ENCODE results near the gene CHCHD3.

Gene CHCHD3

GRCh38 chr7:132965951-132966350 lies 115.9 kb downstream of the CHCHD3 start:
- no peak overlapping the region for H3K27ac ChIP-seq (ENCODE audit: insufficient read depth in 1 of 2, low read depth in 1 of 2, low read length in 2 of 2, poor library complexity in 1 of 2, severe bottlenecking in 2 of 2)
- CTCF ChIA-PET: interaction anchor here (1.6 kb wide), 1 partner anchor 13 kb away, joined by 3 read pairs; no protein-coding TSS in a partner anchor
- POLR2A ChIA-PET: no interaction called here

DNA sequence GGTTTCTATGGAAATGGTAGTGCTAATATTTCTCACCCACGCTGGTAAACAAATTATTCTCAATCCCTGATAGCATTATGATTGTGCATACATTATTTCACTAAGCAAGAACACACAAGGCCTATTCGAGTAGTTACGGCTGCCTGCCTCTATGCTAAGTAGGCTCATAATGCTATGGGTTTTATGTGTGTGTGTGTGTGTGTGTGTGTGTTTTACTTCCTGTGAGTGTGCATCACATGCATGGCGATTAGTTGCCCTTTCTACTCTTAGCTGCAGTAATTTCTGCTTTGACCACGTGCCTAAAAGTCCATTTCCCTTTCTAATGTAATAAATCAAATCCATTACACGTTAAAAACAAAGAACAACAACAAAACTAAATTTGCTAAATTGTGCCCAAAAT lies 117.0 kb downstream of the CHCHD3 start:
- CTCF ChIA-PET: no interaction called here
- peaks cover 0 to 6% (median 2%) of the 10 kb centered on the region in 4 experiments for H3K4me1 ChIP-seq (ENCODE audit: control extremely low read depth in 1 of 4, control insufficient read depth in 4 of 4, insufficient read depth in 4 of 4, low read length in 3 of 4)
- WGBS (ENCODE audit: insufficient coverage): 0% methylated on average over 2 of the region's 6 CpGs
- no peak overlapping the region for H3K4me3 ChIP-seq (ENCODE audit: control insufficient read depth in 1 of 7, extremely low read depth in 1 of 7, insufficient read depth in 4 of 7, low read depth in 2 of 7, low read length in 6 of 7)
- POLR2A ChIA-PET: no interaction called here
- no peaks in the 10 kb centered on the region for H3K36me3 ChIP-seq (ENCODE audit: control insufficient read depth in 4 of 4, insufficient read depth in 4 of 4, low read length in 3 of 4)
- no peaks in the 10 kb centered on the region for H3K27me3 ChIP-seq (replicated peaks in 2 of 5; ENCODE audit: control insufficient read depth in 4 of 5, insufficient read depth in 5 of 5, low read length in 4 of 5)
- DNase-seq: peak; percentile 5 to 56 (median 33)
- no peak overlapping the region for H3K27ac ChIP-seq (ENCODE audit: insufficient read depth in 1 of 2, low read depth in 1 of 2, low read length in 2 of 2, poor library complexity in 1 of 2, severe bottlenecking in 2 of 2)
- H3K9me3 ChIP-seq (ENCODE audit: control extremely low read depth in 1 of 5, control insufficient read depth in 4 of 5, insufficient read depth in 2 of 5, low read depth in 1 of 5, low read length in 4 of 5): no peaks in the 10 kb centered on the region

More at GRCh38 chr7:132965951-132966350, 115.9 kb downstream of the CHCHD3 start:
- H3K36me3 ChIP-seq (ENCODE audit: control insufficient read depth in 4 of 4, insufficient read depth in 4 of 4, low read length in 3 of 4): no peaks in the 10 kb centered on the region
- H3K4me3 ChIP-seq (ENCODE audit: control insufficient read depth in 1 of 7, extremely low read depth in 1 of 7, insufficient read depth in 4 of 7, low read depth in 2 of 7, low read length in 6 of 7): no peak overlapping the region
- H3K4me1 ChIP-seq (ENCODE audit: control extremely low read depth in 1 of 4, control insufficient read depth in 4 of 4, insufficient read depth in 4 of 4, low read length in 3 of 4): peaks cover 0 to 6% (median 2%) of the 10 kb centered on the region in 4 experiments
- no peak for DNase-seq
- no peaks in the 10 kb centered on the region for H3K27me3 ChIP-seq (replicated peaks in 2 of 5; ENCODE audit: control insufficient read depth in 4 of 5, insufficient read depth in 5 of 5, low read length in 4 of 5)
- no peaks in the 10 kb centered on the region for H3K9me3 ChIP-seq (ENCODE audit: control extremely low read depth in 1 of 5, control insufficient read depth in 4 of 5, insufficient read depth in 2 of 5, low read depth in 1 of 5, low read length in 4 of 5)
- WGBS (ENCODE audit: insufficient coverage): 100% methylated on average over 1 of the region's 3 CpGs

DNA sequence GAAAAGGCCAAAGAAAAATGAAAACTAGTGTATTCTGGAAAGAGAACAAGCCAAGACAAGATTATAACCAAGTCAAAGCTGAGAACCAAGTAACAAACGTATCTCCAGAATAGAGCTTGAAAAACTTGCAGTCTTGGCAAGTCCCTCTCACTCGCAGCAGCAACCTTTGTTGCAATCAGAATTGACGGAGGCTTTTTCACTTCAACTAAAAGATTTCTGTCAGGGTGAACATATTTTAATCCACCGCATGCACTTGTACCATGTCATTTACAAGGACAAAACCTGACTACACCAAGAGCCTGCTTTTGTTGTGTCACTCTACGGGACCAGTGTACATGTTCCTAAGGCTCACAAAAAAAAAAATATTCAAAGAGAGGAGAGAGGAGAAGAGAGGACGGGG lies 122.0 kb downstream of the CHCHD3 start:
- DNase-seq: no peak
- Histone ChIP-seq H3K27ac (ENCODE audit: insufficient read depth in 1 of 2, low read depth in 1 of 2, low read length in 2 of 2, poor library complexity in 1 of 2, severe bottlenecking in 2 of 2) (no peak overlapping the region), H3K27me3 (replicated peaks in 2 of 5; ENCODE audit: control insufficient read depth in 4 of 5, insufficient read depth in 5 of 5, low read length in 4 of 5) (no peaks in the 10 kb centered on the region), H3K4me3 (ENCODE audit: control insufficient read depth in 1 of 7, extremely low read depth in 1 of 7, insufficient read depth in 4 of 7, low read depth in 2 of 7, low read length in 6 of 7) (no peak overlapping the region), H3K9me3 (ENCODE audit: control extremely low read depth in 1 of 5, control insufficient read depth in 4 of 5, insufficient read depth in 2 of 5, low read depth in 1 of 5, low read length in 4 of 5) (no peaks in the 10 kb centered on the region), H3K36me3 (ENCODE audit: control insufficient read depth in 4 of 4, insufficient read depth in 4 of 4, low read length in 3 of 4) (peaks cover 0 to 7% (median under 1%) of the 10 kb centered on the region in 4 experiments), H3K4me1 (ENCODE audit: control extremely low read depth in 1 of 4, control insufficient read depth in 4 of 4, insufficient read depth in 4 of 4, low read length in 3 of 4) (peaks cover 0 to 3% (median 1%) of the 10 kb centered on the region in 4 experiments)
- CTCF ChIA-PET: no interaction called here
- POLR2A ChIA-PET: no interaction called here
- WGBS (ENCODE audit: insufficient coverage): 100% methylated on average over 3 of the region's 6 CpGs

- H3K4me3 ChIP-seq (ENCODE audit: control insufficient read depth in 1 of 7, extremely low read depth in 1 of 7, insufficient read depth in 4 of 7, low read depth in 2 of 7, low read length in 6 of 7): no peak overlapping the region
- H3K27ac ChIP-seq (ENCODE audit: insufficient read depth in 1 of 2, low read depth in 1 of 2, low read length in 2 of 2, poor library complexity in 1 of 2, severe bottlenecking in 2 of 2): no peak overlapping the region
- ChIA-PET POLR2A (no interaction called here), CTCF (no interaction called here)
- peaks cover 0 to 15% (median 2%) of the 10 kb centered on the region in 4 experiments for H3K36me3 ChIP-seq (ENCODE audit: control insufficient read depth in 4 of 4, insufficient read depth in 4 of 4, low read length in 3 of 4)
- no peaks in the 10 kb centered on the region for H3K9me3 ChIP-seq (ENCODE audit: control extremely low read depth in 1 of 5, control insufficient read depth in 4 of 5, insufficient read depth in 2 of 5, low read depth in 1 of 5, low read length in 4 of 5)
- H3K27me3 ChIP-seq (replicated peaks in 2 of 5; ENCODE audit: control insufficient read depth in 4 of 5, insufficient read depth in 5 of 5, low read length in 4 of 5): no peaks in the 10 kb centered on the region
- WGBS (ENCODE audit: insufficient coverage): 100% methylated on average over 1 of the region's 2 CpGs
- no peak for DNase-seq
- H3K4me1 ChIP-seq (ENCODE audit: control extremely low read depth in 1 of 4, control insufficient read depth in 4 of 4, insufficient read depth in 4 of 4, low read length in 3 of 4): no peaks in the 10 kb centered on the region
Measured at GRCh38 chr7:132956556-132956955, 125.3 kb downstream of the CHCHD3 start.

GRCh38 chr7:132953468-132953867 lies 128.4 kb downstream of the CHCHD3 start:
- ChIA-PET POLR2A (no interaction called here), CTCF (interaction anchor here (1.0 to 1.2 kb wide), 2 partner anchors 13 to 15 kb away, joined by 3 read pairs; no protein-coding TSS in a partner anchor)
- H3K9me3 ChIP-seq (ENCODE audit: control extremely low read depth in 1 of 5, control insufficient read depth in 4 of 5, insufficient read depth in 2 of 5, low read depth in 1 of 5, low read length in 4 of 5): no peaks in the 10 kb centered on the region
- H3K36me3 ChIP-seq (ENCODE audit: control insufficient read depth in 4 of 4, insufficient read depth in 4 of 4, low read length in 3 of 4): peaks cover 0 to 15% (median 4%) of the 10 kb centered on the region in 4 experiments
- no CpG with 5 or more reads among the region's 2 CpGs for WGBS (ENCODE audit: insufficient coverage)
- H3K27ac ChIP-seq (ENCODE audit: insufficient read depth in 1 of 2, low read depth in 1 of 2, low read length in 2 of 2, poor library complexity in 1 of 2, severe bottlenecking in 2 of 2): no peak overlapping the region
- no peak for DNase-seq
- H3K27me3 ChIP-seq (replicated peaks in 2 of 5; ENCODE audit: control insufficient read depth in 4 of 5, insufficient read depth in 5 of 5, low read length in 4 of 5): no peaks in the 10 kb centered on the region
- no peak overlapping the region for H3K4me3 ChIP-seq (ENCODE audit: control insufficient read depth in 1 of 7, extremely low read depth in 1 of 7, insufficient read depth in 4 of 7, low read depth in 2 of 7, low read length in 6 of 7)
- H3K4me1 ChIP-seq (ENCODE audit: control extremely low read depth in 1 of 4, control insufficient read depth in 4 of 4, insufficient read depth in 4 of 4, low read length in 3 of 4): no peaks in the 10 kb centered on the region

- Histone ChIP-seq H3K27me3 (replicated peaks in 2 of 5; ENCODE audit: control insufficient read depth in 4 of 5, insufficient read depth in 5 of 5, low read length in 4 of 5) (no peaks in the 10 kb centered on the region), H3K36me3 (ENCODE audit: control insufficient read depth in 4 of 4, insufficient read depth in 4 of 4, low read length in 3 of 4) (peaks cover 0 to 10% (median 4%) of the 10 kb centered on the region in 4 experiments), H3K4me3 (ENCODE audit: control insufficient read depth in 1 of 7, extremely low read depth in 1 of 7, insufficient read depth in 4 of 7, low read depth in 2 of 7, low read length in 6 of 7) (no peak overlapping the region), H3K27ac (ENCODE audit: insufficient read depth in 1 of 2, low read depth in 1 of 2, low read length in 2 of 2, poor library complexity in 1 of 2, severe bottlenecking in 2 of 2) (no peak overlapping the region), H3K9me3 (ENCODE audit: control extremely low read depth in 1 of 5, control insufficient read depth in 4 of 5, insufficient read depth in 2 of 5, low read depth in 1 of 5, low read length in 4 of 5) (no peaks in the 10 kb centered on the region), H3K4me1 (ENCODE audit: control extremely low read depth in 1 of 4, control insufficient read depth in 4 of 4, insufficient read depth in 4 of 4, low read length in 3 of 4) (no peaks in the 10 kb centered on the region)
- CTCF ChIA-PET: no interaction called here
- POLR2A ChIA-PET: no interaction called here
- WGBS (ENCODE audit: insufficient coverage): no CpG with 5 or more reads among the region's 1 CpG
- no peak for DNase-seq
Measured at GRCh38 chr7:132950725-132951124, 131.2 kb downstream of the CHCHD3 start.

DNA sequence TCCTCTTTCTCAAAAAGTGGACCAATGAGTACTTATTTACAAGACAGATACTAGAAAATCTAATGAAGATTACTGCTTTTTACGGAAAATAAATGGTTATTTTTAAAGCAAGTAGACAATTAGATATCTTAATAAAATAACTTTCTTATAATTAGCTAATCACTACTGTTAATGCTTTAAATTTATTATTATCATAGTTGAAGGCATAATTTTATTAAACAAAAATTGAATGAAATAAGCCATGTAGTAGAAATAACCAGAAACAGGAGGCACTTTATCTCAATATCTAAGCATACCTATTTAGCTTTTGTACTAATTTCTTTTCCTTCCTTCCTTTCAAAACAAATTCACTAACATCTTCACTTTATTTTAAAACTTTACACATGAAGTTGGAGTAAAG lies 134.9 kb downstream of the CHCHD3 start:
- Histone ChIP-seq H3K4me3 (ENCODE audit: control insufficient read depth in 1 of 7, extremely low read depth in 1 of 7, insufficient read depth in 4 of 7, low read depth in 2 of 7, low read length in 6 of 7) (no peak overlapping the region), H3K9me3 (ENCODE audit: control extremely low read depth in 1 of 5, control insufficient read depth in 4 of 5, insufficient read depth in 2 of 5, low read depth in 1 of 5, low read length in 4 of 5) (no peaks in the 10 kb centered on the region), H3K27me3 (replicated peaks in 2 of 5; ENCODE audit: control insufficient read depth in 4 of 5, insufficient read depth in 5 of 5, low read length in 4 of 5) (no peaks in the 10 kb centered on the region), H3K36me3 (ENCODE audit: control insufficient read depth in 4 of 4, insufficient read depth in 4 of 4, low read length in 3 of 4) (peaks cover 0 to 6% (median under 1%) of the 10 kb centered on the region in 4 experiments), H3K4me1 (ENCODE audit: control extremely low read depth in 1 of 4, control insufficient read depth in 4 of 4, insufficient read depth in 4 of 4, low read length in 3 of 4) (peaks cover 0 to 2% (median 0%) of the 10 kb centered on the region in 4 experiments), H3K27ac (ENCODE audit: insufficient read depth in 1 of 2, low read depth in 1 of 2, low read length in 2 of 2, poor library complexity in 1 of 2, severe bottlenecking in 2 of 2) (no peak overlapping the region)
- no peak for DNase-seq
- ChIA-PET CTCF (no interaction called here), POLR2A (no interaction called here)
- WGBS (ENCODE audit: insufficient coverage): no CpG with 5 or more reads among the region's 1 CpG

Measured in common myeloid progenitor, CD34-positive (primary cell).